Ascending aorta (tissue), 2 donors: ENCODE results near the gene ARID3C. TPM values are rescaled to one million over a fixed set of nuclear protein-coding genes. Genes with fewer than 3 reads are reported as not detected.

Experiments used
- DNase-seq, 2 donors: peaks; one replicate each; pipeline ENCODE4 v3.0.0-alpha.2; 2019; ENCODE audit warnings: low spot score in 2 of 2
- H3K27ac ChIP-seq, 2 donors: fragments of 200-600 bp; sonication (generic); one replicate each; pipeline ENCODE4 v1.5.1; 2016 to 2017; ENCODE audit warnings: mild to moderate bottlenecking in 1 of 2
- H3K27me3 ChIP-seq: fragments of 200-600 bp; sonication (generic); one replicate; pipeline ENCODE4 v1.5.1; 2017
- H3K36me3 ChIP-seq, 2 donors: fragments of 200-600 bp; sonication (generic); one replicate each; pipeline ENCODE4 v1.5.1; 2016
- H3K4me1 ChIP-seq, 2 donors: fragments of 200-600 bp; sonication (generic); one replicate each; pipeline ENCODE4 v1.5.1; 2016 to 2017; ENCODE audit warnings: mild to moderate bottlenecking in 1 of 2
- H3K4me3 ChIP-seq, 2 donors: fragments of 200-600 bp; sonication (generic); one replicate each; pipeline ENCODE4 v1.5.1; 2016 to 2017; ENCODE audit warnings: mild to moderate bottlenecking in 1 of 2
- H3K9me3 ChIP-seq, 2 donors: fragments of 200-600 bp; sonication (generic); one replicate each; pipeline ENCODE4 v1.5.1; 2016
- intact Hi-C: fragments of 100-400 bp; cut with DNase I; formaldehyde crosslinking; loops from one replicate; pipeline ENCODE4 v1.15.1; 2023
- total RNA-seq: library from RNA; depleted of rRNA; stranded (reverse); fragments of >200 nt; gene quantifications from one replicate; pipeline ENCODE4 v1.1.0, GENCODE V29; 2016
- TF ChIP-seq, protein P1 (sequence below), 3 experiments: fragments of 200-600 bp in 2 of 3; fragments of 450-650 bp in 1 of 3; sonication (generic) in 2 of 3; IDR thresholded peaks; one replicate each; pipeline ENCODE4 v1.5.1; 2016 to 2019; ENCODE audit warnings: antibody characterized with exemption in 3 of 3, mild to moderate bottlenecking in 1 of 3, moderate library complexity in 1 of 3

The ARID3C gene
- total RNA-seq, 1 donor from 2014 or later: not detected

DNA sequence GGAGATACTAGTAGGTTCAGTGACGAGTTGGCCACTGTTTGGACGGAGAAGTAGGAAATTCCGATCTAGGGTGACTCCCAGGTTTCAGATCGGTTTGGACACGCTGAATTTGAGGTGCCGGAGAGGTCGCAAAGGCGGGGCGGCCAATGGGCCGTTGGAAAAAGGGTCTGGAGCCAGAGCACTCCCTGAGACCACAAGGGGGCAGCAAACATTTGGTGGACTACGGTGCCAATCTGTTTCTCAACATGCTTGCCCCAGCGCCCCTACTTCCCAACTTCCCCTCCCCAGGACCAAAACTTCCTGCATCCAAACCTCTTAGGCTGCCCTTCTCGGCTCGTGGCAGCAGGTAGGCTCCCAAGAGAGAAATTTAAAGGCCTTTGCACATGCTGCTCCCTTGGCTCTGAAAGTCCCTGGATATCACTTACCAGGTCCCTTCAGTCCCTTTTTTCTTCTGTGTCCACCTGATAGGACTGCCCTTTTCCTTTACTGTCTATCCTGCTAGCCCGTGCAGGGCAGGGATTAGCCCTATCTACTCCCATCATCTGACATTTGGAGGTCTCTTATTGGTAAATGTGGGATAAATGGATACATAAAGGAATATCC, 16.0 kb downstream of the ARID3C start:
- DNase-seq: peak in 1 of 2 donors; percentile 90
- H3K9me3 ChIP-seq: no peaks in the 10 kb centered on the region
- H3K27ac ChIP-seq: peak overlapping the region; percentile 71 to 83
- H3K36me3 ChIP-seq: peaks cover 20 to 46% of the 10 kb centered on the region in 2 donors
- TF ChIP-seq, protein P1, sequence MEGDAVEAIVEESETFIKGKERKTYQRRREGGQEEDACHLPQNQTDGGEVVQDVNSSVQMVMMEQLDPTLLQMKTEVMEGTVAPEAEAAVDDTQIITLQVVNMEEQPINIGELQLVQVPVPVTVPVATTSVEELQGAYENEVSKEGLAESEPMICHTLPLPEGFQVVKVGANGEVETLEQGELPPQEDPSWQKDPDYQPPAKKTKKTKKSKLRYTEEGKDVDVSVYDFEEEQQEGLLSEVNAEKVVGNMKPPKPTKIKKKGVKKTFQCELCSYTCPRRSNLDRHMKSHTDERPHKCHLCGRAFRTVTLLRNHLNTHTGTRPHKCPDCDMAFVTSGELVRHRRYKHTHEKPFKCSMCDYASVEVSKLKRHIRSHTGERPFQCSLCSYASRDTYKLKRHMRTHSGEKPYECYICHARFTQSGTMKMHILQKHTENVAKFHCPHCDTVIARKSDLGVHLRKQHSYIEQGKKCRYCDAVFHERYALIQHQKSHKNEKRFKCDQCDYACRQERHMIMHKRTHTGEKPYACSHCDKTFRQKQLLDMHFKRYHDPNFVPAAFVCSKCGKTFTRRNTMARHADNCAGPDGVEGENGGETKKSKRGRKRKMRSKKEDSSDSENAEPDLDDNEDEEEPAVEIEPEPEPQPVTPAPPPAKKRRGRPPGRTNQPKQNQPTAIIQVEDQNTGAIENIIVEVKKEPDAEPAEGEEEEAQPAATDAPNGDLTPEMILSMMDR (IDR thresholded peaks at IDR 0.05): peak; percentile 67 to 84 (median 78)
- peaks cover 3 to 13% of the 10 kb centered on the region in 2 donors for H3K4me1 ChIP-seq
- peak overlapping the region; percentile 77 to 92 for H3K4me3 ChIP-seq
- intact Hi-C loops: loop anchor here (1.0 to 5.0 kb wide), 6 partner anchors 7 to 156 kb away; partner anchors contain the start of genes CCL27, DCTN3, DNAI1 and ENHO
- H3K27me3 ChIP-seq: no peaks in the 10 kb centered on the region

DNA sequence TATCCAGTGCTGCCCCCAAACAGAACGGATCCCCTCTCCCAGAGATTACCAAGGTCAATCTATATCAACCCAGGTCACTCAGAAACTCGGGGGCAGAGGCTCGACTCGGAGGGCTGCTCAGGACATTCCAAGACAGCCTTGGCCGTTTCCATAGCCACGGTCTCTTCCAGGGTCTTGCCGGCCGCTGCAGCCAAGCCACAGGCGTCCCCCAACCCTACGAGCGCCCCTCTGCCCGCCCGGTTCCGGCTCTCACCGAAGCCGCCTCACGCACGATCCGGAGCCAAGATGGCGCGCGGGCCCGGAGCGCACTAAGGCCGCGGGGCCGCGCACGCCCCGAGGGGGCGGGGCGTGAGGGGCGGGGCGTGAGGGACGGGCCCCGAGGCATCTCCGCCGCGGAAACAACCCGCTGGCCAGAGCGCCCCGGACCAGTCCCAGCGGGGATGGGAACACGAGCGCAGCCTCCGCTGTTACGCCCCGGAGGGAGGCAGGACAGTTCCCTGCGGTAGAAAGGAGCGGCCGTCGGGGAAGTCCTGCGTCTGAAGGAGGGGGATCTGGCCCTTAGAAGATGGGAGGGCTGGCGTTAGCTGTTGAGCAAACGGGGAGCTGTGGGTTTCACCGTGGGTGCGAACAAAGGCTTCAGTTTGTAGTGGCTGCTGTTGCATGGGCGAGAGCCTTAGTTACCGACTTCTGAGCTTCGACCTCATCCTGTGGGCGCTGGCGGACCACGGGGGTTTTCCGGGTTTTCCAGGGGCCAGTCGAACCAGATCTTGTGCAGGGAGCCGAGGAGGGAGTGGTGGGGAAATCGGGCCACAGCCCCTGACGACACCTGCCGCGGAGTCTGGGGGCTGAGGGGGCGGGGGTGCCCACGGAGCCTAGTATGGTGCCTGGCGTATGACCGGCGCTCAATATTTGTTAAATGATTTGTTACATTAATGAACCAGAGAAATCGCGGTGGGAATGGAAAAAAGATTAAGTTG, 16.8 kb downstream of the ARID3C start, which contains the start of gene RPP25L:
RPP25L (minus strand) TSS at position 287 of the 977 bp plus-strand sequence. CDS start 801 bp downstream, outside the sequence.
- H3K4me3 ChIP-seq: peak within 1 kb of the TSS; percentile 77 to 92
- H3K9me3 ChIP-seq: no peaks in the 10 kb centered on the region
- intact Hi-C loops: loop anchor here (1.0 to 5.0 kb wide), 6 partner anchors 8 to 155 kb away; partner anchors contain the start of genes CCL27, DCTN3, DNAI1 and ENHO
- no peaks in the 10 kb centered on the region for H3K27me3 ChIP-seq
- H3K4me1 ChIP-seq: peaks cover 3 to 13% of the 10 kb centered on the region in 2 donors
- DNase-seq: peak; percentile 63 to 92
- peak within 1 kb of the TSS; percentile 71 to 83 for H3K27ac ChIP-seq
- H3K36me3 ChIP-seq: peaks cover 17 to 38% of the 10 kb centered on the region in 2 donors
- TF ChIP-seq, protein P1 (IDR thresholded peaks at IDR 0.05): no peak

DNA sequence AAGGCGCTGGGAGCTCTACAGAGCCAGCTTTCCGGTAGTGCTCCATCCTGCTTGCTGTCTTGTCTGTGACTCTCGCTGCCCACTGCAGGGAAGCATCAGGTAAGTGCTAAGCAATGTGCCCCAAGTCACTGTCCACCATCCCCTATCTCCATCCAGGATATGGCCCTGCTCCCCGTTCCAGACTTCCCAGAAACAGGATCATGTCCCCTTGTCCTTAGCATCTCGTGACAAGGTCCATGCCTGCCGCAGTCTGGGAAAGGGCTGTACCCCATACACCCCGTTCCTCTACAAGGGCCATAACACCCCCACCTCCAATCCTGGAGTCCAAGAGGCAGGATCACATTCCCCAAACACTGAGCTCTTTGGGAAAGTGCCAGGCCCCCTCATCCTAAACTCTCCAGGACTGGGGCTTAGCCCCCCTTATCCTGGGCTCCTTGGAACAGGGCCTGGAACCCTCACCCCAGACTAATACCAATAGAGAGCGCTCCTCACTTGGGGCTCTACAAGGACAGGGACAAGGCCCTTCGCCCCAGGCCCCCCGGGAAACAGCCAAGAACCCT, 17.5 kb downstream of the ARID3C start:
- Histone ChIP-seq H3K9me3 (no peaks in the 10 kb centered on the region), H3K4me1 (peaks cover 3 to 13% of the 10 kb centered on the region in 2 donors), H3K36me3 (peaks cover 9 to 30% of the 10 kb centered on the region in 2 donors), H3K27me3 (no peaks in the 10 kb centered on the region), H3K27ac (peak overlapping the region; percentile 71 to 83), H3K4me3 (peak overlapping the region; percentile 77 to 92)
- intact Hi-C loops: loop anchor here (5.0 kb wide), 3 partner anchors 51 to 154 kb away; partner anchors contain the start of genes CCL27, DNAI1, ENHO and FAM219A
- TF ChIP-seq, protein P1 (IDR thresholded peaks at IDR 0.05): no peak
- no peak for DNase-seq

DNA sequence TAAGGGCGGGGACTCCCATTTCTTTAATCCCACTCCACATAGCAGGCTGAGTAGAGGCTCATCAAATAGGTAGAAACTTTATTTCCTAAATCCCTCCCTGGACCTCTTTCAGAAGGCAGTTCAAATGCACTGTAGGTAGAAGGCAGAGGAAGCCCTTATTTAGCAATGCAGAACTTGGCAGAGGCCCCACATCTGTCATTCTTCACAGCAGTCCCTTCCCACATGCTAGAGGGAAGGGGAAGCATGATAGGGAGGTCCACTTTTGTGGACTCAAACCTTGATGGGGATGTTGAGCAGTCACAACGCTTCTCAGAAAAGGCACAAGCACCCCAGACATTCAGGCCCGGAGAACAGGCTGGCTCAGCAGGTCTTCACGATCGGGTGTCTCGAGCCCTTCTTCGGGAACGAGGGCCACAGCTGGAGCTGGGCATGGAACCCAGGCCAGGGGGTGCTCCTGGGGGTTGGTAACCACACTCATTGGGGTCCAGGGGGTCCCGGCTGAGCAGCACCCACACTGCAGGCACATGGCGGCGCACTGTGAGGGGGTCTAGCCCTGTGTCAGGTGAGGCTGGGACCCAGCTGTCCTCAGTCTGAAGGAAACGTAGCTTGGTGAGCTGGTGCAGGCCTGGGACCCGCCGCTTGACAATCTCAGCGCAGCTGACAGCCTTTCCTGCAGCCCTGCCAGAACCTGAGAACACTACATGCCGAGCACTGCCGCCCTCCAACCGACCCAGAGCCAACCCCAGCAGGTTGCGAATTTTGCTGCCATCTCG, 18.2 kb downstream of the ARID3C start:
- peak overlapping the region in 1 of 2 donors; percentile 77 for H3K4me3 ChIP-seq
- intact Hi-C loops: loop anchor here (5.0 kb wide), 3 partner anchors 52 to 153 kb away; partner anchors contain the start of genes CCL27, DNAI1, ENHO and FAM219A
- TF ChIP-seq, protein P1 (IDR thresholded peaks at IDR 0.05): no peak
- peaks cover 3 to 13% of the 10 kb centered on the region in 2 donors for H3K4me1 ChIP-seq
- H3K27ac ChIP-seq: no peak overlapping the region
- peaks cover 9 to 23% of the 10 kb centered on the region in 2 donors for H3K36me3 ChIP-seq
- DNase-seq: no peak
- H3K9me3 ChIP-seq: no peaks in the 10 kb centered on the region
- no peaks in the 10 kb centered on the region for H3K27me3 ChIP-seq
